Activated CD4-positive, CD25-positive, alpha-beta regulatory T cell treated with anti-CD3 and anti-CD28 coated beads, Interleukin-2, amount 50 U/mL, for 72 hours (primary cell): ENCODE measurements around the gene PARD3B.

Experiments used
- DNase-seq: peaks from one replicate; pipeline ENCODE4 v3.0.0; 2021

PARD3B gene

GRCh38 chr2:205499006-205499405, 953.7 kb downstream of the PARD3B start:
- no peak for DNase-seq

GRCh38 chr2:205500065-205500464, 954.8 kb downstream of the PARD3B start:
- no peak for DNase-seq

GRCh38 chr2:205500951-205501350, 955.7 kb downstream of the PARD3B start:
- DNase-seq: no peak

- DNase-seq: no peak
These were observed 956.6 kb downstream of the PARD3B start for GRCh38 chr2:205501826-205502225.

- DNase-seq: no peak
These were observed 960.1 kb downstream of the PARD3B start for GRCh38 chr2:205505371-205505770.

- no peak for DNase-seq
These were observed 964.4 kb downstream of the PARD3B start for GRCh38 chr2:205509655-205510054.

GRCh38 chr2:205510345-205510744, 965.1 kb downstream of the PARD3B start:
- DNase-seq: no peak

- no peak for DNase-seq
These were observed 965.9 kb downstream of the PARD3B start for GRCh38 chr2:205511221-205511620.

- no peak for DNase-seq
These were observed 966.4 kb downstream of the PARD3B start for GRCh38 chr2:205511641-205512040.

- DNase-seq: no peak
These were observed 975.0 kb downstream of the PARD3B start for GRCh38 chr2:205520311-205520710.

GRCh38 chr2:205524656-205525055, 979.4 kb downstream of the PARD3B start:
- no peak for DNase-seq

- no peak for DNase-seq
These were observed 982.5 kb downstream of the PARD3B start for GRCh38 chr2:205527801-205528200.

GRCh38 chr2:205531072-205531471, 985.8 kb downstream of the PARD3B start:
- no peak for DNase-seq

- no peak for DNase-seq
These were observed 986.3 kb downstream of the PARD3B start for GRCh38 chr2:205531489-205532148.

- DNase-seq: no peak
These were observed 989.7 kb downstream of the PARD3B start for GRCh38 chr2:205535001-205535400.

- no peak for DNase-seq
These were observed 994.3 kb downstream of the PARD3B start for GRCh38 chr2:205539603-205540002.

- no peak for DNase-seq
These were observed 994.8 kb downstream of the PARD3B start for GRCh38 chr2:205540036-205540435.

GRCh38 chr2:205543262-205543843, 998.1 kb downstream of the PARD3B start:
- DNase-seq: no peak

- DNase-seq: no peak
These were observed 998.8 kb downstream of the PARD3B start for GRCh38 chr2:205543937-205544702.

GRCh38 chr2:205545971-205546816, 1000.9 kb downstream of the PARD3B start:
- DNase-seq: no peak

- no peak for DNase-seq
These were observed 1010.4 kb downstream of the PARD3B start for GRCh38 chr2:205555566-205556230.

GRCh38 chr2:205556357-205556756, 1011.1 kb downstream of the PARD3B start:
- no peak for DNase-seq
